Endothelial cell of umbilical vein (primary cell): ENCODE results near the gene BBS2. TPM values are rescaled to one million over a fixed set of nuclear protein-coding genes. Genes with fewer than 3 reads are reported as not detected.

Experiments used
- BruUV-seq: library from RNA; stranded (reverse); fragments of 400-500 nt; replicated peaks from 2 replicates; lab custom pipeline; 2021; lab: Mats Ljungman, UMichigan
- CTCF ChIA-PET: fragments of 300-600, 350-600 bp; sonication (Branson Sonifier 250); formaldehyde crosslinking; loops from one replicate; lab custom pipeline; 2021; ENCODE audit warnings: antibody characterized with exemption, inconsistent platforms; lab: Charles Lee
- POLR2A ChIA-PET: fragments of 300-600, 350-600 bp; sonication (Branson Sonifier 250); formaldehyde crosslinking; loops from one replicate; lab custom pipeline; 2021; ENCODE audit warnings: antibody characterized with exemption, inconsistent platforms; lab: Charles Lee
- DNase-seq: peaks from one replicate; pipeline ENCODE4 v3.0.0-alpha.2; 2011; ENCODE audit warnings: low read depth, low spot score
- FAIRE-seq: peaks from 2 replicates; lab custom pipeline; 2011; peaks lifted over from hg19 to GRCh38; lab: Jason Lieb, UNC
- H2AFZ ChIP-seq: 2 replicates; pipeline ENCODE4 v1.6.0; 2012; ENCODE audit warnings: low read depth, low read length, control low read depth, inconsistent platforms
- H3K27ac ChIP-seq: 2 replicates; pipeline ENCODE4 v1.5.1; 2011; ENCODE audit warnings: low read depth, mild to moderate bottlenecking, control low read depth, low read length, moderate library complexity; ENCODE audit not compliant: insufficient read depth
- H3K27me3 ChIP-seq, 2 experiments: 2 replicates each; pipeline versions ENCODE4 v1.6.0 to v1.6.1; 2011; ENCODE audit warnings: low read length in 2 of 2, mixed read lengths in 1 of 2; ENCODE audit not compliant: control insufficient read depth in 2 of 2, insufficient read depth in 2 of 2
- H3K36me3 ChIP-seq, 2 experiments: 2 replicates in 1 of 2; 3 replicates in 1 of 2; pipeline ENCODE4 v1.5.1; 2011; ENCODE audit warnings: low read length in 2 of 2, mild to moderate bottlenecking in 1 of 2, moderate library complexity in 1 of 2; ENCODE audit not compliant: control insufficient read depth in 2 of 2, insufficient read depth in 2 of 2; ENCODE audit errors: extremely low read depth in 1 of 2
- H3K4me1 ChIP-seq: 3 replicates; pipeline ENCODE4 v1.5.1; 2011; ENCODE audit warnings: mild to moderate bottlenecking, low read length; ENCODE audit not compliant: control insufficient read depth, insufficient read depth; ENCODE audit errors: extremely low read depth
- H3K4me2 ChIP-seq: 2 replicates; pipeline ENCODE4 v1.6.1; 2011; ENCODE audit warnings: low read length, control low read depth, mixed read lengths; ENCODE audit not compliant: insufficient read depth
- H3K4me3 ChIP-seq, 3 experiments: fragments of 200-600 bp in 1 of 3; sonication (generic), shearing (Covaris generic) in 1 of 3; replicated peaks in 1 of 3; 2 replicates each; pipeline ENCODE4 v1.5.1; 2011 to 2016; ENCODE audit warnings: control low read depth in 3 of 3, low read length in 3 of 3, mild to moderate bottlenecking in 2 of 3, inconsistent platforms in 1 of 3, low read depth in 1 of 3, moderate library complexity in 1 of 3; ENCODE audit not compliant: insufficient read depth in 1 of 3
- H3K79me2 ChIP-seq: 2 replicates; pipeline ENCODE4 v1.6.0; 2012; ENCODE audit warnings: low read length, inconsistent platforms; ENCODE audit not compliant: control insufficient read depth, insufficient read depth
- H3K9ac ChIP-seq: replicated peaks from 2 replicates; pipeline ENCODE3; 2011; ENCODE audit warnings: low read length, control low read depth; ENCODE audit not compliant: insufficient read depth; ENCODE audit errors: extremely low read depth
- H3K9me1 ChIP-seq: replicated peaks from 3 replicates; pipeline ENCODE4 v1.6.0; 2011; ENCODE audit warnings: mild to moderate bottlenecking, low read length; ENCODE audit not compliant: control insufficient read depth, insufficient read depth; ENCODE audit errors: extremely low read depth
- H3K9me3 ChIP-seq: replicated peaks from 2 replicates; pipeline ENCODE4 v1.5.1; 2012; ENCODE audit warnings: low read length, inconsistent platforms; ENCODE audit not compliant: control insufficient read depth, insufficient read depth
- H4K20me1 ChIP-seq: replicated peaks from 2 replicates; pipeline ENCODE3; 2011; ENCODE audit warnings: mild to moderate bottlenecking, low read length; ENCODE audit not compliant: control insufficient read depth, insufficient read depth; ENCODE audit errors: extremely low read depth
- FOS ChIP-seq: IDR thresholded peaks from 2 replicates; pipeline ENCODE4 v1.6.1; 2011; ENCODE audit warnings: mild to moderate bottlenecking, low read length, moderate library complexity, borderline replicate concordance; ENCODE audit not compliant: insufficient read depth
- GATA2 ChIP-seq: IDR thresholded peaks from 2 replicates; pipeline ENCODE4 v1.7.0; 2011; ENCODE audit warnings: low read depth, mild to moderate bottlenecking, moderate library complexity, mixed read lengths, low read length; ENCODE audit not compliant: insufficient read length, insufficient read depth
- dilution Hi-C: fragments of 300-500 bp; cut with MboI; formaldehyde crosslinking; loops from one replicate; pipeline ENCODE4 v1.15.0; 2019; ENCODE audit warnings: low sequenced_read_pairs; ENCODE audit not compliant: extremely low pct_ligation_motif_present
- intact Hi-C: fragments of 100-400 bp; cut with micrococcal nuclease; formaldehyde crosslinking; loops from one replicate; pipeline ENCODE4 v1.10.0; 2022
- polyA plus RNA-seq, 4 experiments: library from polyadenylated mRNA; depleted of rRNA in 3 of 4; stranded (reverse) in 3 of 4; unstranded in 1 of 4; fragments of >200 nt; gene quantifications; 2 replicates each; pipeline versions ENCODE4 v1.2.1 to v1.2.3, GENCODE V29; 2011 to 2012; ENCODE audit warnings: missing spikeins in 1 of 4
- total RNA-seq: library from RNA; stranded (reverse); gene quantifications from 2 replicates; pipeline ENCODE4 v1.2.3, GENCODE V29; 2021
- TF ChIP-seq, protein P1 (sequence below), 2 donors: IDR thresholded peaks; 1 replicate in 1 of 2; 2 replicates in 1 of 2; pipeline ENCODE4 v1.5.1; 2011; ENCODE audit warnings: low read length in 2 of 2, mild to moderate bottlenecking in 2 of 2, moderate library complexity in 2 of 2, control low read depth in 1 of 2, inconsistent platforms in 1 of 2, low read depth in 1 of 2; ENCODE audit not compliant: insufficient read depth in 1 of 2; ENCODE audit errors: extremely low read depth in 1 of 2

BBS2 gene
- total and polyA plus RNA-seq, 2 donors (not counting 3 experiments of a cell fraction or from before 2014, with no cell fraction given): 37.6 to 44.8 TPM

DNA sequence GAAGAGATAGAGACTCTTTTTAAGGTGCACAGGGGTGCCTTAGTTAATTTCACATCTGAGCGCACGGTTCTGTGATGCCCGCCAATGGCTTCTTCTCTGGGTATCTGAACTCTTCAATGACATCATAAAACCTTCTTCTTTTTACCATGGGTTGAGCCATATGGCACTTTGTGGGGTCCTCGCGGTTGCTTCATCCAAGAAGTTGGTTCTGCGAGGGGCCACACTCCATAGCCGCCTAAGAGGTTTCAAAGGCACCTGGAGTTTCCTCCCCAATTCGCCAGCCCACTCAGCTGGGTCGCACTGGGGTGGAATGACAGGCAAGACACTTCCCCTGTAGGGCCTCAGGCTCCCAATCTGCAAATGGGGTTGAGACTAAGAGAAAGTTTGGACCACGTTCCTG lies 34.6 kb upstream of the BBS2 start:
- no peaks in the 10 kb centered on the region for H3K9me1 ChIP-seq
- dilution Hi-C loops (no loop called here), intact Hi-C loops (no loop called here)
- ChIA-PET CTCF (no interaction called here), POLR2A (no interaction called here)
- H3K9ac ChIP-seq: no peak overlapping the region
- TF ChIP-seq FOS: no peak
- no peak for TF ChIP-seq GATA2
- TF ChIP-seq, protein P1, sequence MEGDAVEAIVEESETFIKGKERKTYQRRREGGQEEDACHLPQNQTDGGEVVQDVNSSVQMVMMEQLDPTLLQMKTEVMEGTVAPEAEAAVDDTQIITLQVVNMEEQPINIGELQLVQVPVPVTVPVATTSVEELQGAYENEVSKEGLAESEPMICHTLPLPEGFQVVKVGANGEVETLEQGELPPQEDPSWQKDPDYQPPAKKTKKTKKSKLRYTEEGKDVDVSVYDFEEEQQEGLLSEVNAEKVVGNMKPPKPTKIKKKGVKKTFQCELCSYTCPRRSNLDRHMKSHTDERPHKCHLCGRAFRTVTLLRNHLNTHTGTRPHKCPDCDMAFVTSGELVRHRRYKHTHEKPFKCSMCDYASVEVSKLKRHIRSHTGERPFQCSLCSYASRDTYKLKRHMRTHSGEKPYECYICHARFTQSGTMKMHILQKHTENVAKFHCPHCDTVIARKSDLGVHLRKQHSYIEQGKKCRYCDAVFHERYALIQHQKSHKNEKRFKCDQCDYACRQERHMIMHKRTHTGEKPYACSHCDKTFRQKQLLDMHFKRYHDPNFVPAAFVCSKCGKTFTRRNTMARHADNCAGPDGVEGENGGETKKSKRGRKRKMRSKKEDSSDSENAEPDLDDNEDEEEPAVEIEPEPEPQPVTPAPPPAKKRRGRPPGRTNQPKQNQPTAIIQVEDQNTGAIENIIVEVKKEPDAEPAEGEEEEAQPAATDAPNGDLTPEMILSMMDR (IDR thresholded peaks at IDR 0.05; ENCODE audit: extremely low read depth in 1 of 2, insufficient read depth in 1 of 2, low read depth in 1 of 2, low read length in 2 of 2): no peak
- no TSS peak for BruUV-seq
- H3K36me3 ChIP-seq: no peaks in the 10 kb centered on the region
- H3K27ac ChIP-seq: no peak overlapping the region
- no peak overlapping the region for H2AFZ ChIP-seq
- H3K4me1 ChIP-seq: no peaks in the 10 kb centered on the region
- peaks cover 18% of the 10 kb centered on the region in 2 experiments for H3K27me3 ChIP-seq
- no peak for DNase-seq
- H3K9me3 ChIP-seq: no peaks in the 10 kb centered on the region
- no peak overlapping the region for H3K4me3 ChIP-seq
- H3K4me2 ChIP-seq: no peak overlapping the region
- no peaks in the 10 kb centered on the region for H3K79me2 ChIP-seq
- FAIRE-seq: no peak
- H4K20me1 ChIP-seq: no peaks in the 10 kb centered on the region
